IMR-90 (cell line): ENCODE measurements around the gene IGF2BP3. TPM values are rescaled to one million over a fixed set of nuclear protein-coding genes. Genes with fewer than 3 reads are reported as not detected.

Experiments
- ATAC-seq: fragments of 200-7000 bp; cut with Tn5 transposase; 2 replicates; pipeline ENCODE4 v1.9.1; 2020; ENCODE audit warnings: low read depth, mild to moderate bottlenecking, moderate library complexity
- BruUV-seq: library from RNA; stranded (reverse); fragments of 400-500 nt; replicated peaks from 2 replicates; lab custom pipeline; 2021; lab: Mats Ljungman, UMichigan
- CTCF ChIA-PET: fragments of 300-600 bp; formaldehyde crosslinking; extraction: SDS; loops from one replicate; lab custom pipeline; 2021; ENCODE audit warnings: antibody characterized with exemption; lab: Yijun Ruan, JAX
- POLR2A ChIA-PET: fragments of 300-600 bp; sonication (Branson Sonifier 250); formaldehyde crosslinking; loops from one replicate; lab custom pipeline; 2022; ENCODE audit warnings: antibody characterized with exemption; ENCODE audit not compliant: unreplicated experiment; lab: Charles Lee
- DNase-seq: peaks from one replicate; pipeline ENCODE4 v3.0.0; 2013
- H2AFZ ChIP-seq: replicated peaks from 2 replicates; pipeline ENCODE3; 2013; ENCODE audit warnings: low read length, mild to moderate bottlenecking; ENCODE audit not compliant: poor library complexity
- H2AK5ac ChIP-seq: 2 replicates; pipeline ENCODE4 v1.6.1; 2013; ENCODE audit warnings: low read depth, low read length, inconsistent platforms
- H2AK9ac ChIP-seq: replicated peaks from 2 replicates; pipeline ENCODE3; 2013; ENCODE audit warnings: mild to moderate bottlenecking, low read depth, low read length, moderate library complexity; ENCODE audit not compliant: poor library complexity
- H2BK120ac ChIP-seq: 2 replicates; pipeline ENCODE4 v1.6.1; 2013; ENCODE audit warnings: low read depth, low read length, inconsistent platforms
- H2BK15ac ChIP-seq: 3 replicates; pipeline ENCODE4 v1.6.1; 2013; ENCODE audit warnings: low read depth, low read length, inconsistent platforms
- H2BK20ac ChIP-seq: 2 replicates; pipeline ENCODE4 v1.6.1; 2013; ENCODE audit warnings: low read depth, mild to moderate bottlenecking, inconsistent platforms, low read length, moderate library complexity
- H2BK5ac ChIP-seq: 2 replicates; pipeline ENCODE4 v1.6.1; 2013; ENCODE audit warnings: mild to moderate bottlenecking, low read depth, low read length, inconsistent platforms; ENCODE audit not compliant: poor library complexity, severe bottlenecking
- H3K14ac ChIP-seq: replicated peaks from 2 replicates; pipeline ENCODE4 v1.6.1; 2013; ENCODE audit warnings: low read depth, low read length, inconsistent platforms
- H3K18ac ChIP-seq: 2 replicates; pipeline ENCODE4 v1.6.1; 2013; ENCODE audit warnings: low read depth, low read length, control low read depth
- H3K23ac ChIP-seq: 2 replicates; pipeline ENCODE4 v1.6.1; 2013; ENCODE audit warnings: low read depth, low read length, inconsistent platforms
- H3K27ac ChIP-seq: 2 replicates; pipeline ENCODE4 v1.5.1; 2013; ENCODE audit warnings: mild to moderate bottlenecking, control low read depth, low read length; ENCODE audit not compliant: insufficient read depth
- H3K27me3 ChIP-seq: 2 replicates; pipeline ENCODE4 v1.6.1; 2013; ENCODE audit warnings: low read length; ENCODE audit not compliant: control insufficient read depth, insufficient read depth
- H3K36me3 ChIP-seq: 2 replicates; pipeline ENCODE4 v1.6.1; 2013; ENCODE audit warnings: low read length, mixed read lengths; ENCODE audit not compliant: control insufficient read depth, insufficient read depth
- H3K4ac ChIP-seq: 2 replicates; pipeline ENCODE4 v1.6.1; 2013; ENCODE audit warnings: low read depth, low read length, inconsistent platforms
- H3K4me1 ChIP-seq: 2 replicates; pipeline ENCODE4 v1.6.1; 2013; ENCODE audit warnings: low read length, mixed read lengths; ENCODE audit not compliant: control insufficient read depth, insufficient read depth
- H3K4me2 ChIP-seq: 2 replicates; pipeline ENCODE4 v1.6.1; 2013; ENCODE audit warnings: low read depth, mild to moderate bottlenecking, control low read depth, low read length, moderate library complexity
- H3K4me3 ChIP-seq: 2 replicates; pipeline ENCODE4 v1.5.1; 2013; ENCODE audit warnings: low read depth, mild to moderate bottlenecking, control low read depth, low read length, moderate library complexity; ENCODE audit not compliant: insufficient read depth
- H3K56ac ChIP-seq: 2 replicates; pipeline ENCODE4 v1.6.1; 2013; ENCODE audit warnings: low read length, inconsistent platforms; ENCODE audit not compliant: insufficient read depth; ENCODE audit errors: extremely low read depth
- H3K79me1 ChIP-seq, 2 experiments: 2 replicates each; pipeline ENCODE4 v1.6.1; 2013; ENCODE audit warnings: low read length in 2 of 2, inconsistent platforms in 1 of 2, low read depth in 1 of 2
- H3K9ac ChIP-seq: 2 replicates; pipeline ENCODE4 v1.6.1; 2013; ENCODE audit warnings: low read depth, low read length, control low read depth
- H3K9me1 ChIP-seq: 2 replicates; pipeline ENCODE4 v1.6.1; 2013; ENCODE audit warnings: low read length, inconsistent platforms; ENCODE audit not compliant: insufficient read depth
- H3K9me3 ChIP-seq: 2 replicates; pipeline ENCODE4 v1.6.1; 2013; ENCODE audit warnings: low read length; ENCODE audit not compliant: control insufficient read depth, insufficient read depth
- H4K20me1 ChIP-seq: 2 replicates; pipeline ENCODE4 v1.6.1; 2013; ENCODE audit warnings: low read length, inconsistent platforms; ENCODE audit not compliant: insufficient read depth
- H4K5ac ChIP-seq: 2 replicates; pipeline ENCODE4 v1.6.1; 2013; ENCODE audit warnings: mild to moderate bottlenecking, low read depth, low read length, control low read depth
- H4K8ac ChIP-seq, 2 experiments: 2 replicates each; pipeline ENCODE4 v1.6.1; 2013; ENCODE audit warnings: low read depth in 2 of 2, low read length in 2 of 2, control low read depth in 1 of 2, inconsistent platforms in 1 of 2
- H4K91ac ChIP-seq: 2 replicates; pipeline ENCODE4 v1.6.1; 2013; ENCODE audit warnings: low read depth, low read length, inconsistent platforms; ENCODE audit not compliant: insufficient read depth
- BHLHE40 ChIP-seq: fragments of 150-350 bp; IDR thresholded peaks from 2 replicates; pipeline ENCODE4 v1.6.1; 2016; ENCODE audit warnings: mild to moderate bottlenecking, low read depth, low read length
- CHD1 ChIP-seq: IDR thresholded peaks from 2 replicates; pipeline ENCODE4 v1.6.1; 2012; ENCODE audit warnings: low read depth, low read length, improper control_type of control experiment
- CTCF ChIP-seq: conservative IDR thresholded peaks from 2 replicates; pipeline ENCODE4 v1.5.1; 2012; ENCODE audit warnings: mild to moderate bottlenecking, low read depth, low read length, improper control_type of control experiment
- ELK1 ChIP-seq: fragments of 150-350 bp; IDR thresholded peaks from 2 replicates; pipeline ENCODE4 v1.6.1; 2016; ENCODE audit warnings: low read depth, mild to moderate bottlenecking, low read length, moderate library complexity, borderline replicate concordance
- FOS ChIP-seq: fragments of 150-350 bp; IDR thresholded peaks from 2 replicates; pipeline ENCODE4 v1.6.1; 2016; ENCODE audit warnings: low read depth, low read length
- MAZ ChIP-seq: IDR thresholded peaks from 2 replicates; pipeline ENCODE4 v1.6.1; 2012; ENCODE audit warnings: low read depth, mild to moderate bottlenecking, low read length, improper control_type of control experiment, moderate library complexity, borderline replicate concordance
- NFE2L2 ChIP-seq: fragments of 150-350 bp; IDR thresholded peaks from 2 replicates; pipeline ENCODE4 v1.6.1; 2016; ENCODE audit warnings: low read depth, mild to moderate bottlenecking, low read length
- POLR2A ChIP-seq: IDR thresholded peaks from 2 replicates; pipeline ENCODE4 v1.6.1; 2012; ENCODE audit warnings: mild to moderate bottlenecking, low read depth, low read length
- RAD21 ChIP-seq: IDR thresholded peaks from 2 replicates; pipeline ENCODE4 v1.6.1; 2012; ENCODE audit warnings: low read length, improper control_type of control experiment
- RCOR1 ChIP-seq: IDR thresholded peaks from 2 replicates; pipeline ENCODE4 v1.6.1; 2012; ENCODE audit warnings: mild to moderate bottlenecking, low read length, improper control_type of control experiment; ENCODE audit not compliant: insufficient replicate concordance
- RFX5 ChIP-seq: IDR thresholded peaks from 2 replicates; pipeline ENCODE4 v1.8.0; 2012; ENCODE audit warnings: low read depth, mild to moderate bottlenecking, low read length, moderate library complexity
- WGBS, 2 experiments: methylation state at CpG; one replicate each; pipeline versions ENCODE4 v1.1.5 to v1.1.7; 2013; ENCODE audit warnings: missing lambda C conversion rate in 2 of 2; ENCODE audit not compliant: insufficient read length in 1 of 2; ENCODE audit errors: extremely low coverage in 2 of 2; 5-methylcytosine and 5-hydroxymethylcytosine counted together
- dilution Hi-C: fragments of 300-500 bp; cut with HindIII; formaldehyde crosslinking; loops from one replicate; pipeline ENCODE4 v1.14.3; 2018; ENCODE audit warnings: low sequenced_read_pairs; ENCODE audit not compliant: unreplicated experiment
- in situ Hi-C: fragments of 300-500 bp; cut with MboI; formaldehyde crosslinking; loops from 3 replicates; pipeline ENCODE4 v1.14.3; 2019; ENCODE audit warnings: low sequenced_read_pairs, inconsistent platforms, mixed read lengths
- intact Hi-C: fragments of 100-400 bp; cut with micrococcal nuclease; formaldehyde crosslinking; loops from 2 replicates; pipeline ENCODE4 v1.10.0; 2022
- polyA plus RNA-seq, 3 experiments: library from polyadenylated mRNA; depleted of rRNA; stranded (reverse); fragments of >200 nt; gene quantifications; 2 replicates each; pipeline ENCODE4 v1.2.3, GENCODE V29; 2012; ENCODE audit warnings: low replicate concordance in 1 of 3
- total RNA-seq: library from RNA; depleted of rRNA; stranded (reverse); fragments of >200 nt; gene quantifications from 2 replicates; pipeline ENCODE4 v1.2.3, GENCODE V29; 2012

The IGF2BP3 gene
- total and polyA plus RNA-seq, 2 of the 4 experiments (the other 2 are of a cell fraction), result 50.9 to 59.3 TPM

DNA sequence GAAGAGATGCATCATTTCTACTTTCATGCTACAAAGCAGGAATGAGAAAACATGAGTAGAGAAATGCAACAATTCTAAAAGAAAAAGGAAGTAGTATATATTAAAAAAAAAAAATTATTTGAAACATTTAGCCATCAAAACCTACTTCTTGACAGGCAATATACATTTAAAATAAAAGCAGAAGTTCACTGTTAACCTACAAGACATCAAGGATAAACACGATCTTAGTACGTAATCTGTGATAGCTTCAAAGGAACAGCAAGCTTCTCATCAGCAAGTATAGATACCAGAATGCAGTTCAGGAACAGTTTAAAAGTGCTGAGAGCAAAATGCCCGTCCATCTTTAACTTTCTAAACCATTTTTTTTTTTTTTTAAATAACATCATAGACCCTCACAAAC, 134.2 kb downstream of the IGF2BP3 start:
- no peak overlapping the region for H2AK9ac ChIP-seq
- dilution Hi-C loops (no loop called here), in situ Hi-C loops (no loop called here), intact Hi-C loops (no loop called here)
- H3K36me3 ChIP-seq, result peaks cover 16% of the 10 kb centered on the region
- no peak for TF ChIP-seq NFE2L2
- TF ChIP-seq RAD21, result no peak
- TF ChIP-seq BHLHE40, result no peak
- TF ChIP-seq RCOR1, result no peak
- no peak for TF ChIP-seq ELK1
- no peak for TF ChIP-seq CTCF
- TF ChIP-seq MAZ, result no peak
- TF ChIP-seq CHD1, result no peak
- TF ChIP-seq POLR2A, result no peak
- no peak for TF ChIP-seq RFX5
- TF ChIP-seq FOS, result no peak
- no peak overlapping the region for H3K23ac ChIP-seq
- H3K27me3 ChIP-seq, result no peaks in the 10 kb centered on the region
- H4K8ac ChIP-seq, result peak overlapping the region in 1 of 2 experiments; percentile 76; a peak in 2 of 4 replicates
- 0 out of 3 replicates have a peak overlapping the region, but pooled peaks have one; percentile 35 for H2BK15ac ChIP-seq
- 90% methylated on average over 2 of the region's 3 CpGs; no CpG with 5 or more reads in 1 of the 2 experiments for WGBS, 2 experiments
- ATAC-seq (no peak), DNase-seq (no peak)
- H2AFZ ChIP-seq, result no peak overlapping the region
- H3K4me2 ChIP-seq, result no peak overlapping the region
- peak overlapping the region; percentile 87; the same call in 1 of the 2 replicates for H2BK120ac ChIP-seq
- peaks cover 5% of the 10 kb centered on the region for H3K9me3 ChIP-seq
- CTCF ChIA-PET, result interaction anchor here (0.6 kb wide), 1 partner anchor 193 kb away, joined by 11 read pairs; no protein-coding TSS in a partner anchor
- H3K79me1 ChIP-seq, result peaks cover 13 to 55% of the 10 kb centered on the region in 2 experiments
- H3K4me1 ChIP-seq, result peaks cover 20% of the 10 kb centered on the region
- no peak overlapping the region for H3K56ac ChIP-seq
- no peak overlapping the region for H4K5ac ChIP-seq
- peak overlapping the region; percentile 20; the same call in 1 of the 2 replicates for H3K18ac ChIP-seq
- H3K27ac ChIP-seq, result no peak overlapping the region
- H4K20me1 ChIP-seq, result peaks cover 13% of the 10 kb centered on the region; the same call in 1 of the 2 replicates
- H4K91ac ChIP-seq, result no peak overlapping the region; the same call in 1 of the 2 replicates
- H3K9ac ChIP-seq, result no peak overlapping the region
- H2BK20ac ChIP-seq, result 0 out of 2 replicates have a peak overlapping the region, but pooled peaks have one; percentile 85
- H3K4me3 ChIP-seq, result no peak overlapping the region
- peak overlapping the region; percentile 86; the same call in 1 of the 2 replicates for H3K4ac ChIP-seq
- POLR2A ChIA-PET, result interaction anchor here (0.7 kb wide), 1 partner anchor 186 kb away, joined by 4 read pairs; no protein-coding TSS in a partner anchor
- H3K9me1 ChIP-seq, result peaks cover 5% of the 10 kb centered on the region
- no peak overlapping the region for H2AK5ac ChIP-seq
- peak overlapping the region; percentile 66; the same call in 1 of the 2 replicates for H3K14ac ChIP-seq
- H2BK5ac ChIP-seq, result peak overlapping the region; percentile 63
- no TSS peak for BruUV-seq
